ENCODE measurements around the gene AIRE.

Gene AIRE

GRCh38 chr21:44294391-44295162 is 8.9 kb downstream of the AIRE start:
- DNase-seq (ENCODE audit: low spot score) = no peak
- in situ Hi-C loops (cut with MboI; ENCODE audit: low pct_unique_long_range_greater_than_20kb, low sequenced_read_pairs, unreplicated experiment) = loop anchor here (25.0 kb wide), 1 partner anchor 207 kb away; no protein-coding TSS in a partner anchor
- TF ChIP-seq CTCF (IDR thresholded peaks at IDR 0.05; ENCODE audit: extremely low read depth, insufficient read depth, missing control alignments) = no peak

- DNase-seq (ENCODE audit: low spot score) = no peak
- in situ Hi-C loops (cut with MboI; ENCODE audit: low pct_unique_long_range_greater_than_20kb, low sequenced_read_pairs, unreplicated experiment) = loop anchor here (25.0 kb wide), 1 partner anchor 208 kb away; no protein-coding TSS in a partner anchor
- no peak for TF ChIP-seq CTCF (IDR thresholded peaks at IDR 0.05; ENCODE audit: extremely low read depth, insufficient read depth, missing control alignments)
These were observed 9.5 kb downstream of the AIRE start for GRCh38 chr21:44295163-44295573.

- TF ChIP-seq CTCF (IDR thresholded peaks at IDR 0.05; ENCODE audit: extremely low read depth, insufficient read depth, missing control alignments) = no peak
- in situ Hi-C loops (cut with MboI; ENCODE audit: low pct_unique_long_range_greater_than_20kb, low sequenced_read_pairs, unreplicated experiment) = loop anchor here (25.0 kb wide), 1 partner anchor 208 kb away; no protein-coding TSS in a partner anchor
- DNase-seq (ENCODE audit: low spot score) = peak; percentile 76
These were observed 10.0 kb downstream of the AIRE start for GRCh38 chr21:44295646-44296045.

- in situ Hi-C loops (cut with MboI; ENCODE audit: low pct_unique_long_range_greater_than_20kb, low sequenced_read_pairs, unreplicated experiment) = loop anchor here (25.0 kb wide), 1 partner anchor 209 kb away; no protein-coding TSS in a partner anchor
- DNase-seq (ENCODE audit: low spot score) = no peak
- TF ChIP-seq CTCF (IDR thresholded peaks at IDR 0.05; ENCODE audit: extremely low read depth, insufficient read depth, missing control alignments) = no peak
These were observed 10.4 kb downstream of the AIRE start for GRCh38 chr21:44296103-44296519.

- no peak for DNase-seq (ENCODE audit: low spot score)
- in situ Hi-C loops (cut with MboI; ENCODE audit: low pct_unique_long_range_greater_than_20kb, low sequenced_read_pairs, unreplicated experiment) = loop anchor here (25.0 kb wide), 1 partner anchor 210 kb away; no protein-coding TSS in a partner anchor
- no peak for TF ChIP-seq CTCF (IDR thresholded peaks at IDR 0.05; ENCODE audit: extremely low read depth, insufficient read depth, missing control alignments)
These were observed 11.2 kb downstream of the AIRE start for GRCh38 chr21:44296916-44297315.

- DNase-seq (ENCODE audit: low spot score) = peak; percentile 94
- in situ Hi-C loops (cut with MboI; ENCODE audit: low pct_unique_long_range_greater_than_20kb, low sequenced_read_pairs, unreplicated experiment) = loop anchor here (25.0 kb wide), 1 partner anchor 210 kb away; no protein-coding TSS in a partner anchor
- peak; percentile 93 for TF ChIP-seq CTCF (IDR thresholded peaks at IDR 0.05; ENCODE audit: extremely low read depth, insufficient read depth, missing control alignments)
These were observed 12.0 kb downstream of the AIRE start for GRCh38 chr21:44297525-44298290.

All from GM13977 (cell line).